GM19468 (cell line): ENCODE results near the gene KIAA0513.

Experiments used
- ATAC-seq: cut with Tn5 transposase; IDR thresholded peaks from one replicate; pipeline ENCODE4 v1.9.1; 2021; ENCODE audit warnings: mild to moderate bottlenecking, moderate library complexity, moderate number of reproducible peaks; ENCODE audit not compliant: unreplicated experiment; ENCODE audit errors: extremely low read depth

Gene KIAA0513

GRCh38 chr16:85126705-85127378 is 99.2 kb downstream of the KIAA0513 start:
- ATAC-seq, result no peak

GRCh38 chr16:85127379-85127723 is 99.8 kb downstream of the KIAA0513 start:
- ATAC-seq, result no peak

GRCh38 chr16:85128079-85128837 is 100.7 kb downstream of the KIAA0513 start:
- no peak for ATAC-seq

GRCh38 chr16:85129876-85130704 is 102.5 kb downstream of the KIAA0513 start:
- ATAC-seq, result no peak

- ATAC-seq, result no peak
Measured at GRCh38 chr16:85130705-85131028, 103.1 kb downstream of the KIAA0513 start.

GRCh38 chr16:85132456-85133289 is 105.1 kb downstream of the KIAA0513 start:
- ATAC-seq, result no peak

- ATAC-seq, result no peak
Measured at GRCh38 chr16:85133290-85133599, 105.7 kb downstream of the KIAA0513 start.

- ATAC-seq, result no peak
Measured at GRCh38 chr16:85134076-85134788, 106.6 kb downstream of the KIAA0513 start.

GRCh38 chr16:85134789-85135142 is 107.2 kb downstream of the KIAA0513 start:
- no peak for ATAC-seq

GRCh38 chr16:85136213-85136701 is 108.7 kb downstream of the KIAA0513 start:
- ATAC-seq, result no peak

- ATAC-seq, result no peak
Measured at GRCh38 chr16:85136702-85137322, 109.2 kb downstream of the KIAA0513 start.

- no peak for ATAC-seq
Measured at GRCh38 chr16:85137323-85138072, 109.9 kb downstream of the KIAA0513 start.

GRCh38 chr16:85138073-85138824 is 110.7 kb downstream of the KIAA0513 start:
- no peak for ATAC-seq

- ATAC-seq, result no peak
Measured at GRCh38 chr16:85138825-85139627, 111.4 kb downstream of the KIAA0513 start.

- ATAC-seq, result no peak
Measured at GRCh38 chr16:85139881-85140339, 112.3 kb downstream of the KIAA0513 start.

- ATAC-seq, result no peak
Measured at GRCh38 chr16:85140455-85141012, 112.9 kb downstream of the KIAA0513 start.
